ENCODE data around the gene TNFRSF1A.

Gene TNFRSF1A

DNA sequence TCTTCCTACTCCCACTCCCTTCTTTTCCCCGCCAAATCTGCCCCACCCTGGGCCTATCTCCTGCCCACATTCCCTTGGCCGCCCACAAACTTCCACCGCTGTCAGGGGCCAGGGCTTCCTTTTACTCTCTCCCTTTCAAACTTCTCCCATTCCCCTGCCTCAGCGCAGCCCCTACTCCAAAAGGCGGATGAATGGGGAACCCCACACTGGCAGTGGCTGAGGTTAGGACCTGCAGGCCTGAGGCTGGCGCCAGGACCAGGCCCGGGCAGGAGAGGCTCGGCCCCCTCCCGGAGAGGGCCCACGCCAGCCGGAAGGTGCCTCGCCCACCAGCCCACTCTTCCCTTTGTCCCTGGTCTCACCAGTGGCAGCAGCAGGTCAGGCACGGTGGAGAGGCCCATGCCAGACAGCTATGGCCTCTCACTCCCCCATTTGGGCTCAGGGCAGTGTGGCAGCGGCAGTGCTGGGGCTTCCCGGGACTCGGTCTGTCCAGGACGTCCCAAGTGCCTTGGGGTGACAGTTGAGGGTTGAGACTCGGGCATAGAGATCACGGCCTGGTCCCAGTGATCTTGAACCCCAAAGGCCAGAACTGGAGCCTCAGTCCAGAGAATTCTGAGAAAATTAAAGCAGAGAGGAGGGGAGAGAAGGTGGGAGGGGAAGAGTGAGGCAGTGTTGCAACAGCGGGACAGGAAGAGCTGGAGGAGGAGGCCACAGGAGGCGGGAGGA is at the start of gene TNFRSF1A:
Gene TNFRSF1A, minus strand, starts transcription at position 660 of the 723 bp plus-strand sequence. Its CDS starts 262 bp downstream, at position 398.
- peak; percentile 72 for DNase-seq (ENCODE audit: low read depth)

DNA sequence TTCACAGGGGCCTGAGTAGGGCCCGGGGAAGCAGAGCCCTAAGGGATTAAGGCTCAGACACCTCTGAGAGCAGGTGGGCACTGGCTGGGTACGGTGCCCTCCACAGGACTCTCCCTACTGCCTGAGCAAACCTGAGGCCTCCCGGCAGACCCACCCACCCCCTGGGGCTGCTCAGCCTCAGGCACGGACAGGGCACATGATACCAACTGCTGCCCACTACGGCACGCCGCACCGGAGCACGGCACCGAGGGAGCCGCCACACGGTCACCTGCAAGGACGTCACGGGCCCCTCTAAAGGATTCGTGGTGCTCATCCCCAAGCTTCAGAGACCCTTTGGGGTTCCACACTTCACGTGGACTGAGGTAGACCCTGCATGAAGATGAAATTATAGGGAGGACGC is 49.1 kb upstream of the TNFRSF1A start:
- DNase-seq (ENCODE audit: low read depth) = no peak

DNA sequence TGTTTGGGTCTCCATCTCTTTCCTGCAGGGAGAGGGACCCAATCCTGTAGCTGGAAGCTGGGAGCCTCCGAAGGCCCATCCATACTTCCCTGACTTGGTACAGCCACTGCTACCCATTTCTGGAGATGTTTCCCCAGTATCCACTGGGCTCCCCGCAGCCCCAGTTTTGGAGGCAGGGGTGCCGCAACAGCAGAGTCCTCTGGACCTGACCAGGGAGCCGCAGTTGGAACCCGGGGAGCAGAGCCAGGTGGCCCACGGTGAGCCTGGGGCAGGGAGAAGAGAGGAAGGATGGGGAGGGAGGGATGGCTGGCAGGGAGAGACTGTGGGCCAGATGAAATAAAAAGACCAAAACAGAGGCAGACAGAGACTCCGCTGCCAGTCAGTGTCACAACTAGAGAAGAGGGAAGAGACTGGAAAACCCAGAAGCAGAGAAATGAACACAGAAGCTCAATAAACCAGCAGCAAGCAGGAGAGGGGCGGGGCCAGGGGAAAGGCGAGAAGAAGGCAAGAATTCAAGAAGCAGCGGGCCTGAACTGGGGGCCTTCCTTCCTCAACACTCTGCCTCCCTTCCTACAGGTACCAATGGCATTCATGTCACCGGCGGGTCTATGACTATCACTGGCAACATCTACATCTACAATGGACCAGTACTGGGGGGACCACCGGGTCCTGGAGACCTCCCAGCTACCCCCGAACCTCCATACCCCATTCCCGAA is 48.4 kb upstream of the TNFRSF1A start:
- DNase-seq (ENCODE audit: low read depth) = no peak

DNA sequence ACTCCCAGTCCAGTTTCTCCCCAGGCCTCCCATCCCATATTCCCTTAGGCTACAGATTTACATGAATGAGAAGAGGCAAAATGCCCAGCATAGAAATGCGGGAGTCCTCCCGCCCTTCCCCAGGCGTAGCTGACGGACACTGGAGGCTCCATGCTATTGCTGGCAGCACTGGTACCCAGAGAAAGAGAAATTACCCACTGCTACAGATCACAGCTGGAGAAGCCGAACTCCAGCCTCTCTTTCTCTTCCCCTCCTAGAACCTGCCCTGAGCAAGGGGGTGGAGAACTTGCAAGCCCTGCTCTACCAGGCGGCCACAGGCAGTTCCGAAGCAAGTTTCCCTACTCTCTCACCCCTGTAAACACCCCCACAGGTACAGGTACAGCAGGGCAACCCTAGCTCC is 45.7 kb upstream of the TNFRSF1A start:
- DNase-seq (ENCODE audit: low read depth) = no peak

DNA sequence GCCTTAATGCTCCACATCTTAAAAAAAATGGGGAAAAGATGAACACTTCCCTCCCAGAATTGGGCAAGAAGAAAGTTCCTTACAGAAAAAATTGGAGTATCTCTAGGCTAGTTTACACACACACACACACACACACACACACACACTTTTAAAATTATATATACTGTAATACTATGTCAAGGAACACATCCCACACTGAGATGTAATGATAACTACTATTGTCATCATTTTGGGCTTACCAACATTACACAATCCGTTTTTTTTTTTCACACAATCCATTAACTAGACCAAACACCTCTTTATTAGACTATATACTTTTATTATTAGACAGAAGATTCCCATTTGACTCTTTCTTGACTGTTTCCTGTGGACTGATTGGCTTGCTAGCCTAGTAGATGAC is 44.6 kb upstream of the TNFRSF1A start:
- DNase-seq (ENCODE audit: low read depth) = no peak

DNA sequence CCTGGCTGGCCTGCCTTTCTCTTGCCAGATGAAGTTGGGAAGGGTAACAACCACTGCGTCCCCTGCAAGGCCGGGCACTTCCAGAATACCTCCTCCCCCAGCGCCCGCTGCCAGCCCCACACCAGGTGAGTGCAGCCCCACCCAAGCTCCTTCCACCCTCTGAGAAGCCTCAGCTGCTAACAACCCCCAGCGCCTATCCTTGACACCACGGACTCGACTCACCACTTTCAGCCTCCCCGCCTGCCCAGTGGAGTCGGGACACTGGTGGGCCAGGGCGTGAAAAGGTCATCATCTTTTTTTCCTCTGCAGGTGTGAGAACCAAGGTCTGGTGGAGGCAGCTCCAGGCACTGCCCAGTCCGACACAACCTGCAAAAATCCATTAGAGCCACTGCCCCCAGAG is 44.2 kb upstream of the TNFRSF1A start:
- no peak for DNase-seq (ENCODE audit: low read depth)

DNA sequence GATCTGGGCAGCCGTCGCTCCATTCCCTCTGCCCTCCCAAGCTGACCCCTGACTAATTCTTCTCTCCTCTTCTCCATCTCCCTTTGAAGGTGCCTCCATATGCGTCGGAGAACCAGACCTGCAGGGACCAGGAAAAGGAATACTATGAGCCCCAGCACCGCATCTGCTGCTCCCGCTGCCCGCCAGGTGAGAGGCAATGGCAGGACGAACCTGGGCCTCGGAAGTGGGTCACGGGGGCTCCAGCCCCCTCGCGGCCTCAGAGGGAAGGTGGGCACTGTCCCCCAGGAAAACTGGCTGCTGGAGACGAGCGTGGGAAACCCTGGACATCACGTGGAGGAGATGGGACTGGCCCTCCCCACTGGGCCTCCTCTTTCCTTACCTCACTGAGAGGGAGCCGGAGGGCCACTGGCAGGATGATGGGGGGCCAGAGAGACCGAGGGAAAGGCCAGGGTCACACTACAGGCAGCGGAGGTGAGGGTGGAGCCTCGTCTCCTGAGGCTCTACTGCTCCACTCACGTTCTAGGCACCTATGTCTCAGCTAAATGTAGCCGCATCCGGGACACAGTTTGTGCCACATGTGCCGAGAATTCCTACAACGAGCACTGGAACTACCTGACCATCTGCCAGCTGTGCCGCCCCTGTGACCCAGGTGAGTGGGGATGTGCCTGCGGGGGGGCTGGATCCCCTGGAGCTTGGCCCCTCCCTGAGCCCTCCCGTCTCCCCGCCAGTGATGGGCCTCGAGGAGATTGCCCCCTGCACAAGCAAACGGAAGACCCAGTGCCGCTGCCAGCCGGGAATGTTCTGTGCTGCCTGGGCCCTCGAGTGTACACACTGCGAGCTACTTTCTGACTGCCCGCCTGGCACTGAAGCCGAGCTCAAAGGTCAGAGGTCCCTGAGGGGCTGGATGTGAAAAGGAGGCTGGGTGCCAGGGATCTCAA is 42.9 kb upstream of the TNFRSF1A start:
- no peak for DNase-seq (ENCODE audit: low read depth)

DNA sequence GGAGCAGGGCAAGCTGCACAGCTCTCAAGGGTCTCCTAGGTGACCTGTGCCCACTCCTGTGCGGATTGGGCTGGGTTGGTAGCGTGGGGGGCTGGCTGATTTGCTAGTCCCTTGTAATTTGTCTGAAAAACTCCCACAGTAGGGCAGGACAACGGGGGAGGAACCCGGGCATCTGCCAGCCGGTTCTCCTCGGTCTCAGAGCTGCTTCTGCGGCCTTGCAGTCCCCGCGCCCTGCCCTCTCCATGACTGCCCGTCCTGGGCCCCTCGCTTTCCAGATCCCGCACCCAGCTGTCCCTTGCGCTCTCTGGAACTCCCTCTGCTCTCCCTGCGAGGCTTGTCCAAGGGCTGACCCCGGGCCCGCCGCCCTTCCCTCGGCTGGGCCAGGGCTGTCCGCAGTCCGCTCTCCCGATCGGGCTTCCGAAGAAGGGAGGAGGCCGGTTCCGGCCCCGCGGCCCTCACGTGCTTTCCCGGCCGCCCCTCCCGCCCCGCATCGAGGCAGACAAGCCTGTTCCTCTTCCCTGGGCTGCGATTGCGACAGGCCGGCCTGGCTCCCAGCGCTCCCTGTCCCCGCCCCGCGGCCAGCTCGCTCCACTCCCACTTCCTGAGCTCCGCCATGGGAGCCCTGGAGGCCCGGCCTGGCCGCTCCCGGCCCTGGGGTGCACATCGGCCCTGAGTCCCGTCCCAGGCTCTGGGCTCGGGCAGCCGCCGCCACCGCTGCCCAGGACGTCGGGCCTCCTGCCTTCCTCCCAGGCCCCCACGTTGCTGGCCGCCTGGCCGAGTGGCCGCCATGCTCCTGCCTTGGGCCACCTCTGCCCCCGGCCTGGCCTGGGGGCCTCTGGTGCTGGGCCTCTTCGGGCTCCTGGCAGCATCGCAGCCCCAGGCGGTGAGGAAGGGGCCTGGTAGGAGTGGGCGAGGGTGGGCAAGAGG is 42.0 kb upstream of the TNFRSF1A start, which contains the start of gene LTBR:
Gene LTBR, plus strand, starts transcription at position 591 of the 927 bp plus-strand sequence. Its CDS starts 197 bp downstream, at position 788.
- peak; percentile 86 for DNase-seq (ENCODE audit: low read depth)

DNA sequence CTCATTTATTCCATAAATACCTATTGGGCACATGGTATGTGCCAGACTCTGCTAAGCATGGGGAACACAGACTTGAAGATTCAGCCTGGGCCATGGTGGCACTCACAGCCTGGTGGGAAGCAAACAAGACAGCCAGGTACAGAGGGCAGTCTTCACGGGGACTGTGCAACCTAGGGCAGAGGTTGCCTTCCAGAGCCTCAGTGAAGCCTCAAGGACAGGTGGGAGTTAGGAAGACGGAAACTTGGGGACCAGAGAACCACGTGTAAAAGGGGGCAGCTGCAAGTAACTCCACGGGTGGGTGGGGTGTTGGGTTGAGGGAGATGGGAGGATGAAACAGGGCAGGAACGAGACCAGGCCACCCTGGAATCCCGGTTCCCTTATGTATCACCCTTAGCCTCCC is 41.1 kb upstream of the TNFRSF1A start:
- DNase-seq (ENCODE audit: low read depth) = no peak

DNA sequence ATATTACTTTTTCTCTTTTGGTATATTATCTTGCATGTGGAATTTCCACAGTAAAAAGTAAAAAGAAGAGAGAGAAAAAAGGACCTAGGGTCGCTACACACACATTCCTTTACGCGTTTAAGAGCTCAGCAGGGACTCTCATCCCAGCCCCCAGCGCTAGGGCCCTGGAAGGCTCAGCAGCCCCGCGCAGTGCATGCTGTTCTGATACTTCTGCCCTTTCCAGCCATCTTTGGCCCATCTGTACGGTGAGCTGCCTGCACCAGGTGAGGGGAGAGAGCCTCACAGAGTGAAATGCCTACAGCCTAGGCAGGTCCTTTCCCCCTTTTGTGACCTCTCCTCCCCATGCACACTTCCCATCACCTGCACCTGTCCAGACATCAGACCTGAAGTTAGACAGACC is 40.5 kb upstream of the TNFRSF1A start:
- DNase-seq (ENCODE audit: low read depth) = no peak

DNA sequence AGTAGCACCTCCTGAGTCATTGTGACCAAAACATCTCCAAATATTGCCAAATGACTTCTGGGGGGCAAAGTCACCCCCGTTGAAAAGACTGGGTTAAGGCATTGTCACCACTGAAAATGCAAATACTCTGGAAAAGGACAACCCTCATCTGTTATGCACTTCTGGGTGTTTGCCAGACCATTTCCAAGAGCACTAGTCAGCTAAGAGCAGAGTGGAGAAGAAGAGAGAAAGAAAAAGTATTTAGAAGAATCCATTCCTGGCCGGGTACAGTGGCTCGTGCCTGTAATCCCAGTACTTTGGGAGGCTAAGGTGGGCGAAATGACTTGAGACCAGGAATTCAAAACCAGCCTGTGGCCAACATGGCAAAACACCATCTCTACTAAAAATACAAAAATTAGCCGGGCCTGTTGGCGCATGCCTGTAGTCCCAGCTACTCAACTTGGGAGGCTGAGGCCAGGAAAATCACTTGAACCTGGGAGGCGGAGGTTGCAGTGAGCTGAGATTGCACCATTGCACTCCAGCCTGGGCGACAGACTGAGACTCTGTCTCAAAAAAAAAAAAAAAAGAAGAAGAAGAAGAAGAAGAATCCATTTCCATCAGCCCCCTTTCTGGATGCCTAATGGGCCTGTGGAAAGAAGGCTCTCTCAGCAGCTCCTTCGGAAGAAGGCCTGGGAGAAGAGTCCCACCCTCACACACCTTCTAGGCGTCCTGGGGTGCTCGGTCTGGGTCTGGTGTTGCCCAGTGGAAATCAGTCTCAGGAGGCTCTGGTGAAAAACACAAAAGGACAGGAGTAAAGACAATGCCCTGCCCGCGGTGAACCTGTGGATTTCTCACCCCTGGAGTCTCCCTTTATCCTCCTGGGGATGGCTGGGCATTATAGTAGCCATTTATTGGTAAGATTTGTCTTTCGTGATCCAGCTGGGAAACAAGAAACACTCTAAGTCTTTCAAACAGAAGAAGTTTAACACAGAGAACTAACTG is 38.6 kb upstream of the TNFRSF1A start:
- no peak for DNase-seq (ENCODE audit: low read depth)

DNA sequence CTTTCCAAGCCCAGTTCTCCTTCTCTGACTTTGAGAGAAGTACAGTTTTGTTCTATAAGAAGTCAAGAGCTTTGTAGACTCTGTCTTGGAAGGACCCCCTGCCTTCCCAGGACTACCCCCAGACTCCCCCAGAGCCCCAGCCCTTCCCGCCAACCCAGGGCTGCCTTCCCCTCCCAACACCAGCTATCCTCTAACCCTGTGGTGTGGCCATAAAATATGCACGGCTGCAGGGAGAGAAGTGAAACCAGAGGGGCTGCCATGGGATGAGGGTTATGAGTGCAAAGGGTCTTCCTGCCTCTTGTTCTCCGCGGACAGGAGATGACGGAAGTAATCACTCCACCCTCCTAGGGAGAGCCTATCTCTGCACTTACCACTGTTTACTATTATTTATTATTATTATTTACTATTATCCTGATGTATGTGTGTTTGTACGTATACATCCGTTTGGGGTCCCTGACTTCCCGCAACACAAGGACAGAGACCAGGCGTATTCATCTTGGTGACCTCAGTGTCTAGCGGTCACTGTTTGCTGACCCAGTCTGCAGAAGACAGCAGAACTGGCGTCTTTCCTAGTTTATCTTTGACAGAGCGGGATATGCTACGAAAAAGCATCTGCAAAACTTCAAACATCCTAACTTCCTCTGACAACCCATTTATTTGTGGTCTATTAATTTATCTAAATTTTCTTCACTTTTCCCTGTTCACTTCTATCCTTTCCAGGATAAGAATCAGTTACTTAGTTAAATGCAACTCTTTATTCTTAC is 37.0 kb upstream of the TNFRSF1A start:
- no peak for DNase-seq (ENCODE audit: low read depth)

DNA sequence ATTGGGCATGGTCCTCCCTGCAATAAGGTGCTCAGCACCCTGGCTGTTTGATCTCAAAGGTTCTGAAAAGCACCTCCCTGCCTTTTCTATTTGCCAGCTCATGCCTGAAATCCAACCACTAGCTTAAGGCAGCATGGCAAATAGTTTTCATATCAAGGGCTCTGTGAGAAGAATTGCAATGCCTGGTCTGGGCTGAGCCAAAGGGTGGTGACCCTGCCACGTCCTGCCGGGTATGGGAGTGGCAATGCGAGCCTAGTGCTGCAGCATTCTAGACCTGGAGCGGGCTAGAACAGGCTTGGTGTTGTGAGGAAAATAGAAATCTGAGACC is 35.8 kb upstream of the TNFRSF1A start:
- no peak for DNase-seq (ENCODE audit: low read depth)

DNA sequence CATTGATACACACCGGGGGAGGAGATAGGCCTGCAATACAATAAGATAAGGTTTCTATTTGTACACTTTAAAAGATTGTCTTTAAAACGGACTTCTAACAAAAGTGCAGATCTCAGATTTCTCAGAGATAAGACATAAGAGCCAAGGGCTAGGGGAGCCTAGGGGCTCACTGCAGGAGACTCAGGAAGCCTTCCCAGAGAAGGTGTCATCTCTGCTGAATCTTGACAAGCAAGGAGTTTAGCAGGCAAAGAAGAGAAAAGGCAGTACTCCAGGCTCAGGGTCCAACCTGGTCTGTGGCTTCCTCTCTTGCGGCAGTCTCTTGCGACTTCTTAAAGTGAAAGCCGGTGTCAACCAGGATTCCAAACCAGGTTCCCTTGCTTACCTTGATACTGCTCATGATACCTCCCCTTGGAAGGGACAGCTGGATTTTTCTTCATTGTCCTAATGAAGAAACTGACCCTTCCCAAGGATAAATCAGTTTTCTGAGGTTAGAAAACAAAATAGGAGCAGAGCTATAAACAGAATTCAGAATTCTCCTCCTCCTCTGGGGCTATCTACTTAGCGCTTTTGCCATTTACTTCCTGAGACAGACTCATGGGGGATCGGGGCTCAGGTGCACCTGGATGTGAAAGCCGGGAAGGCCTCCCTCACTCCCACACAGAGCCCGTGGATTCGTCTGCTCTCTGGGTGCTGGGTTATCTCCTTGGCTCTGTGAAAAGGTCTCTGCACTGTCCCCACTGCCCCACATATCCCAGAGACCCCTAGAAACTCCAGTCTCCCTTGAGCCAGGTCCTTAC is 35.2 kb upstream of the TNFRSF1A start:
- no peak for DNase-seq (ENCODE audit: low read depth)

DNA sequence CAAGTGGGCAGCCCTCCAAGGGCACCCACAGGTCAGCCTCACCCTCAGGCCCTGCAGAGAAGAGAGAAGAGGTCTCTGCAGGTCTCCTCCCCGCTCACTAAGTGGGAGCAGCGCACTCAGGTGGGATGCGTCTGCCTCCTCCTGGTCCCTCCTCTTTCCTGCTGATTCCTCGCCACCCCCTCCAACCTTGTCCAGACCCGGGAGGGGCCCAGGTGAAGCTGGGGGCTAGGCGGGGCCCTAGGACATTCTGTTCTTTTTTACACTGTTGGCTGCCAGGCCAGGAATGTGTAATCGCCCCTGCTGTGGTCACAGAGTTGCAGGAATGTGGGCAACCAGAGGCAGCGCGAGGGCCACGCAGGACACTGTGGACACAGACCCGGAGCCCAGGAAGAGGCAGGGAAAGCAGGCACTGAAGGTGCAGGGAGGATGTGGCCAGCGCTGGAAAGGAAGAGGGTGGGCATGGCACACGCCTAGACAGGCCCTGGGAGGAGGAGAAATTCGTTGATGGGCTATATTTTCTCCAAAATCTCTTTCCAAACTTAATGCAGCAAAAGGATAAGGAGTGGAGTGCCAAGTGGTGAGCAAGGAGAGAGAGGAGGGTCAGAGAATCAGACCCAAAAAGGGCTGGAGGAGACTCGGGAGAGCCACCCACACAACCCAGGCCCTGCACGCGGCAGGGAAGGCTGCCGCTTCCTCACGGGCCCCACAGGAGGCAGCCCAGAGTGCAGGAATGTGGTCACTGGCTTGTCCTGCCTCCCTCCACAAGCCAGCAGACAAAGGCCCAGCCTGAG is 34.4 kb upstream of the TNFRSF1A start:
- DNase-seq (ENCODE audit: low read depth) = no peak

DNA sequence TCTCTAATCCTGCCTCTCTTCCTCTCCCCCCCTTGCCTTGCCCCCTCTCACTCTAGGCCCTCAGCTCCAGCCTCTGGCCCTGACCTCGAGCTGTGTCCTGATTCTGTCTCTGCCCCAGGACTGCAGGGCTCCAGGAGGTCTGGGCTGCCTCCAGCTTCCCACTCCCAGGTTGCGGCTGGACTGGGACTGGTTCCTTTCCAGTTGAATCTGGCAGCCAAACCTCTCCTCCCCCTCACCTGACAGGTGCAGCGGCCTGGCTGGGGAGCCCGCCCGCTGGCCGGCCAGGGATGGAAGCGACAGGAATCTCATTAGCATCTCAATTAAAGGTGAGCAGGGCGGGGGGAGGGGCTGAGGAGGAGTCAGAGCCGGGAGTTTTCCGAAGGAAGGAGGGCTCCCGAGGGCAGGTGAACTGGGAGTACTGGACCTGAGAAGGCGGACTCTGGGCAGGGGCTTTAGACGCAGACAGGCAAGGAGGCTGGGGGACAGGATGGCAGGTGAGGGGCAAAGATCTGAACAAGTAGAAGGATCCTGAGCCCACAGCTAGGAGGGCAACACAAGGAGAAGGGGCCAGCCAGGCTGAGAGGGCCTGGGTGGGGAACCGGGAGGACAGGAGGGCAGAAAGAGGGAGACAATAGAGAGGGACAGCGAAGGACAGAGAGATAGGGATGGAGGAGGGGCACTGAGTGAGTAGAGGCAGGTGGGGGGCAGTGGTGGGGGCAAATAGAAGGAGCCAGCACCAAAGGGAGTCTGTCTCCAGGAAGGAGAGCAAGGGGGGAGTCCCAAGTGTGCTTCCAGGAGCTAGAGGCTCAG is 33.6 kb upstream of the TNFRSF1A start, which contains the start of gene SCNN1A:
Gene SCNN1A, minus strand, starts transcription at position 295 of the 810 bp plus-strand sequence. CDS start 780 bp downstream, outside the sequence.
- no peak for DNase-seq (ENCODE audit: low read depth)

DNA sequence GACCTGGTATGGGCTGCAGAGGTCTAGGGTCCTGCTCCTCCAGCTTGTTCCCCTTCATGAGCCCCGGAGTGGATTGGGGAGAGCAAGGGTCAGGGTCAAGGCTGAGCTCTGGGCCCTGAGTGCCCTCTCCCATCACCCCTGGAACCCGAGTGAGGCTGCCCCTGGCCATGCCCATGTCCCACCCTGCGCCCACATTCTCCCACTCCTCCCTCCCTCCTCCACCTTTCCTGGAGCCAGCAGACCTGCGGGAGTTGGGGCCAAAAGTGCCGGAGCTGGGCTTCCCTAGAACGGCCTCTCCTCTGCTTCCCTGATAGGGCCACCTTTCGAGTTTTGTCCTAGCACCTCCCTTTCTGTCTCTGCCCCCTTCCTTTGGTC is 32.9 kb upstream of the TNFRSF1A start:
- no peak for DNase-seq (ENCODE audit: low read depth)

Data from fibroblast of the conjunctiva (primary cell).